SU-DHL-6 (cell line): Measurements from ENCODE around the gene FAT1.

ENCODE experiments used
- H2AFZ ChIP-seq: fragments of 200-600 bp; sonication (generic); 2 replicates; pipeline ENCODE4 v1.6.1; 2014; ENCODE audit warnings: low read depth, mild to moderate bottlenecking, moderate library complexity, mixed read lengths, antibody characterized with exemption, low read length; ENCODE audit not compliant: severe bottlenecking
- H3F3A ChIP-seq: fragments of 200-600 bp; shearing (Covaris generic); 2 replicates; pipeline ENCODE4 v1.6.0; 2016; ENCODE audit warnings: antibody characterized with exemption, mild to moderate bottlenecking; ENCODE audit not compliant: insufficient read depth
- H3K27ac ChIP-seq: fragments of 200-600 bp; sonication (generic); 2 replicates; pipeline ENCODE4 v1.5.1; 2016; ENCODE audit warnings: low read depth, mild to moderate bottlenecking, low read length, moderate library complexity, mixed read lengths
- H3K27me3 ChIP-seq: fragments of 200-600 bp; sonication (generic), shearing (Covaris generic); 2 replicates; pipeline ENCODE4 v1.6.0; 2014; ENCODE audit warnings: mild to moderate bottlenecking, low read length
- H3K36me3 ChIP-seq: fragments of 200-600 bp; sonication (generic); 2 replicates; pipeline ENCODE4 v1.6.1; 2014; ENCODE audit warnings: mild to moderate bottlenecking, low read length, mixed read lengths
- H3K4me2 ChIP-seq: fragments of 300-600, 200-600 bp; shearing (Covaris generic), sonication (generic); 2 replicates; pipeline ENCODE4 v1.6.0; 2014; ENCODE audit warnings: low read length, low read depth, mild to moderate bottlenecking; ENCODE audit not compliant: poor library complexity, severe bottlenecking
- H3K4me3 ChIP-seq: fragments of 200-600 bp; sonication (generic); 2 replicates; pipeline ENCODE4 v1.5.1; 2014; ENCODE audit warnings: antibody characterized with exemption, low read length, mild to moderate bottlenecking, mixed read lengths; ENCODE audit not compliant: insufficient read depth, poor library complexity, severe bottlenecking
- H3K79me2 ChIP-seq: fragments of 200-600 bp; sonication (generic); 2 replicates; pipeline ENCODE4 v1.6.1; 2014; ENCODE audit warnings: mild to moderate bottlenecking, low read length, moderate library complexity; ENCODE audit not compliant: insufficient read depth
- H3K9ac ChIP-seq: fragments of 200-600 bp; sonication (generic); 2 replicates; pipeline ENCODE4 v1.7.0; 2014; ENCODE audit warnings: mild to moderate bottlenecking, low read length
- H3K9me2 ChIP-seq: fragments of 200-600 bp; sonication (generic); replicated peaks from 2 replicates; pipeline ENCODE4 v1.6.1; 2014; ENCODE audit warnings: low read length; ENCODE audit not compliant: insufficient read depth
- H3K9me3 ChIP-seq: fragments of 200-600 bp; sonication (generic); 2 replicates; pipeline ENCODE4 v1.6.1; 2014; ENCODE audit warnings: low read length, mixed read lengths; ENCODE audit not compliant: insufficient read depth
- H4K20me1 ChIP-seq: fragments of 200-600 bp; sonication (generic); 2 replicates; pipeline ENCODE4 v1.6.1; 2014; ENCODE audit warnings: low read depth, mild to moderate bottlenecking, antibody characterized with exemption, low read length, moderate library complexity, mixed read lengths
- EZH2phosphoT487 ChIP-seq: fragments of 200-600 bp; sonication (generic), shearing (Covaris generic); conservative IDR thresholded peaks from 2 replicates; pipeline ENCODE4 v1.6.1; 2018; ENCODE audit warnings: mild to moderate bottlenecking, antibody characterized with exemption, low read length, moderate library complexity, mixed read lengths
- TF ChIP-seq, protein P1 (sequence below): fragments of 200-600 bp; sonication (generic); IDR thresholded peaks from one replicate; pipeline ENCODE4 v1.5.1; 2017; ENCODE audit warnings: antibody characterized with exemption, mild to moderate bottlenecking, low read length, moderate library complexity; ENCODE audit not compliant: insufficient read depth, poor library complexity, severe bottlenecking

The FAT1 gene

DNA sequence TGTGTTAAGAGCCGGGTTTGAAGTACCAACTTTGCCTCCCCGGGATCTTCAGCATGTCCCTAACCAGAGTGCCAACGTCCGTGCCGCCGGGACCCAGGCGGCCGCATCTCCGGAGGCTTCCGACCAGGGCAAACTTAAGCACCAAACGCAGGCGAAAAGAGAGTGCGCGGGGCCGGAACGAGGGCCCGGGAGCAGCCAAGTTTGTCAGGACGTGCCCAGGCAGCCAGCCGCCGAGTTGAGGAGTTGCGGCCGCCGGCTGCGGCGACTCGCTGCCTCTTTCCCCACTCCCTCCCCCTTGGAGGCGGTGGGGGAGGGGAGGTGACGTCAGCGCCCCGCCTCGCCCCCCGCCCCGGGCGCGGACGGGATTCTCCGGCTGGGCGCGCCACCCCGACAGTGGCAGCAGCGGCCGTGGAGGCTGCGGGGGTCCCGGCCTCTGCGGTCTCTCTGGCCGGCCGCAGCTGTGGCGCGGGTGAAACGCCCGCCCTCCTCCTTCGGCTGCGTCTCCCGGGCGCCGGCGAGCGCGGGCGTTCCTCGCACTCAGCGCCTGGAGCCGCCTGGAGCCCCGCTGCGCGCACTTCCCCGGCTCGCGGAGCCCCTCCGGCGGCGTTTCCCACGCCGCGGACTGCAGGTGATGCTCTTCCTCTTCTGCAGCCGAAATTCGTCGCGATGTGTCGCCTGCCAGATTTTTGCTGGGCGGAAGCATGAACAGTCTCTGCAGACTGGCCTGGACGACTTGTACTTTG, 2.9 kb upstream of the FAT1 start:
- H2AFZ ChIP-seq = no peak overlapping the region
- H3K9me3 ChIP-seq = no peaks in the 10 kb centered on the region
- no peak overlapping the region for H3K9ac ChIP-seq
- TF ChIP-seq EZH2phosphoT487 = no peak
- TF ChIP-seq, protein P1, sequence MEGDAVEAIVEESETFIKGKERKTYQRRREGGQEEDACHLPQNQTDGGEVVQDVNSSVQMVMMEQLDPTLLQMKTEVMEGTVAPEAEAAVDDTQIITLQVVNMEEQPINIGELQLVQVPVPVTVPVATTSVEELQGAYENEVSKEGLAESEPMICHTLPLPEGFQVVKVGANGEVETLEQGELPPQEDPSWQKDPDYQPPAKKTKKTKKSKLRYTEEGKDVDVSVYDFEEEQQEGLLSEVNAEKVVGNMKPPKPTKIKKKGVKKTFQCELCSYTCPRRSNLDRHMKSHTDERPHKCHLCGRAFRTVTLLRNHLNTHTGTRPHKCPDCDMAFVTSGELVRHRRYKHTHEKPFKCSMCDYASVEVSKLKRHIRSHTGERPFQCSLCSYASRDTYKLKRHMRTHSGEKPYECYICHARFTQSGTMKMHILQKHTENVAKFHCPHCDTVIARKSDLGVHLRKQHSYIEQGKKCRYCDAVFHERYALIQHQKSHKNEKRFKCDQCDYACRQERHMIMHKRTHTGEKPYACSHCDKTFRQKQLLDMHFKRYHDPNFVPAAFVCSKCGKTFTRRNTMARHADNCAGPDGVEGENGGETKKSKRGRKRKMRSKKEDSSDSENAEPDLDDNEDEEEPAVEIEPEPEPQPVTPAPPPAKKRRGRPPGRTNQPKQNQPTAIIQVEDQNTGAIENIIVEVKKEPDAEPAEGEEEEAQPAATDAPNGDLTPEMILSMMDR = no peak
- no peak overlapping the region for H3K4me2 ChIP-seq
- no peaks in the 10 kb centered on the region for H4K20me1 ChIP-seq
- H3K27ac ChIP-seq = no peak overlapping the region
- H3K9me2 ChIP-seq = no peaks in the 10 kb centered on the region
- H3F3A ChIP-seq = no peaks in the 10 kb centered on the region
- no peak overlapping the region for H3K4me3 ChIP-seq
- H3K36me3 ChIP-seq = no peaks in the 10 kb centered on the region
- H3K79me2 ChIP-seq = no peaks in the 10 kb centered on the region
- no peaks in the 10 kb centered on the region for H3K27me3 ChIP-seq

- H2AFZ ChIP-seq = no peak overlapping the region
- no peaks in the 10 kb centered on the region for H4K20me1 ChIP-seq
- no peaks in the 10 kb centered on the region for H3F3A ChIP-seq
- TF ChIP-seq, protein P1 = no peak
- TF ChIP-seq EZH2phosphoT487 = no peak
- H3K9ac ChIP-seq = no peak overlapping the region
- no peak overlapping the region for H3K4me3 ChIP-seq
- no peaks in the 10 kb centered on the region for H3K79me2 ChIP-seq
- H3K27me3 ChIP-seq = no peaks in the 10 kb centered on the region
- no peaks in the 10 kb centered on the region for H3K9me3 ChIP-seq
- H3K4me2 ChIP-seq = no peak overlapping the region
- no peak overlapping the region for H3K27ac ChIP-seq
- H3K9me2 ChIP-seq = no peaks in the 10 kb centered on the region
- no peaks in the 10 kb centered on the region for H3K36me3 ChIP-seq
These were observed 2.1 kb upstream of the FAT1 start for GRCh38 chr4:186725469-186726425.

GRCh38 chr4:186724864-186725468, 1.3 kb upstream of the FAT1 start:
- H4K20me1 ChIP-seq = no peaks in the 10 kb centered on the region
- no peak overlapping the region for H3K4me2 ChIP-seq
- H3K27ac ChIP-seq = no peak overlapping the region

More at GRCh38 chr4:186724864-186725468, 1.3 kb upstream of the FAT1 start:
- H3K9me3 ChIP-seq = peaks cover 7% of the 10 kb centered on the region; the same call in 1 of the 2 replicates
- H3K79me2 ChIP-seq = no peaks in the 10 kb centered on the region
- H3K4me3 ChIP-seq = no peak overlapping the region
- H3K9me2 ChIP-seq = no peaks in the 10 kb centered on the region
- no peak overlapping the region for H2AFZ ChIP-seq
- H3K36me3 ChIP-seq = no peaks in the 10 kb centered on the region
- TF ChIP-seq EZH2phosphoT487 = no peak
- TF ChIP-seq, protein P1 = no peak
- H3K9ac ChIP-seq = no peak overlapping the region
- H3K27me3 ChIP-seq = no peaks in the 10 kb centered on the region
- H3F3A ChIP-seq = no peaks in the 10 kb centered on the region
